ENCODE measurements around the gene CBLIF.
"Not testable (repeated sequence)": the region's sequence is repeated elsewhere in the genome, so short reads cannot be mapped to it uniquely, and the experiment has no call there.

The CBLIF gene

DNA sequence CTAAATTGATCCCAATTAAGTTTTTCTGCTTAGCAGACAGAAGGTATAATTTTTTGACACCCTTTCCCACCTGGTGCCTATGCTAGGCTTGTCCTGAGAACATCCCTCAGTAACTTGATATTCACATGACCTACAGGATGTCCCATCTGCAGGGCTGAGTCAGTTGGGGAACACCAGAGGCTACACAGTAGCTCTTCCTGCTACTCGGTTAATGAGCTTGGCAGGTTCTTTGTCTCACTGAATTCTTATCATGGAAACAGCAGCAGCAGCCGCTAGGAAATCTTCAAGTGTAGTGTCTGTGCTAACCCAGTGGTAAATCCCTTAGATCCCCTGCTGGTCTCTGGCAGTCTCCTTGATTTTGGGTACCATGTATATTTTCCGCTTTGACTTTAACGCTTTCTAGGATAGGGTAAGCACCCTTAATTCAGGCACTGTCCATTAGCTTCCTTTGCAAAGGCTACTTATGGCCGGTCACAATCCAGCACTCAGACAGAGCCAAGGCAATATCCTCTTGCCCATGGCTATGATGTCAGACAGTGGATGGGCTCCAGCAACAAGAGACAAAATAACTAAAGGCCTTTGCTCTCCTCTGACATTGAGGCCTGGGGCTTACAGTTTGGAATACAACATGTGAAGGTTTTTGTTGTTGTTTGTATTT, 43.2 kb downstream of the CBLIF start:
- DNase-seq (ENCODE audit: extremely low spot score, insufficient read length, low read depth), result no peak
- no peak for FAIRE-seq

DNA sequence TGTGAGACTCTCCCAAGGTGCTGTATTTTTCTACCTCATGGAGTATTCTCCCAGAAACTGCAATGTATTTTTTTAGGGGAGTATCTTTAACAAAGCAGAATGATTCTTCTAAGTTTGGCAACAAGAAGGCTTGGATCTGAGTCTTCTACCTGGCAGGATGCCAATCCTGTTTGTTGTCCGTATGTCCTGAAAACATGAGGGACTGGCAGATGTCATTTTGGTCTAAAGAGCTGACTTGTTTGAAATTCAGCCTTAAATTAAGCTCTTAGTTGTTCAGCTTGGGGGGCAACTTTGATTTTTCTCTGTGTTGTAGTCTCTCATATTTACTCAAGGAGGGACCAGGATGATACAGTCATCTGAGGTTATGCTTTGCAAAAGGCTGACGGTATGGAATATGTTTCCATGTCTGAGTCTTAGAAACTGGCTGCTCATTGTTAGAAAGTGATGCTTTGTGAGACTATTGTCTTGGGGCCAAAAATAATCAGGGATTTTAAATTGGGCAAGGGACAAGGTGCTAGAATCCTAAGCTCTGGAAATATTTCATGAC, 44.1 kb downstream of the CBLIF start:
- FAIRE-seq (no peak), DNase-seq (ENCODE audit: extremely low spot score, insufficient read length, low read depth) (no peak)

DNA sequence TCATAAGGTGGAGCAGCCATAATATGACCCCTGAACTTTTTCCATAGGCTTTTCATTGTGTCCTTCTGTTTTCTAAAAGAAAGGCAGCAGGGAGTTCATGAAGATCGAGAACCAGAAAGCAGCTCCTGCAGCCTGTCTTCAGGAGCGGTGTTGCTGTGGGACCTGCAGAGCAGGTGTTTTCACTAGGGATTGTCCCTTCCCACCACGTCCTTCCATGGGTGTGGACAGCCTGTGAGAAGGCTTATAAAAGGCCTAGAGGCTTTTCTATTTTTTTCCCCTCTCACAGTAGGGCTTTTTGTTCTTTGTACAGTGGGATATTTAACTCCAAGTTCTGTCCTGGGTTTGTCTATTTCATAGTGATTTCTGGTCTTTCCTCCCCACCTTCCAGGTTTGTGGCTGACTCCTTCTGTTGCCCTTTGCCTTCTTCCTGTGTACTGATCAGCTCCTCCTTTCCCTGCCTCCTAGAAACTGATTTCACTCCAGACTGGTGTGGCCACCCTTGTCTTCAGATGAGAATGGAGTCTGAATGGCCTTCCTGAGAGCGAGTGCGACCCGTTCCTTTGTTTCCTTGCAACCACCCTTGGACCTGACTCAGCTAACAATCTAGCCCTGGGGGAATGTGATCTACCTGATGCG, 44.8 kb downstream of the CBLIF start:
- no peak for FAIRE-seq
- DNase-seq (ENCODE audit: extremely low spot score, insufficient read length, low read depth), result no peak

GRCh38 chr11:59794417-59794816, 50.9 kb downstream of the CBLIF start:
- FAIRE-seq, result no peak
- no peak for DNase-seq (ENCODE audit: extremely low spot score, insufficient read length, low read depth)

DNA sequence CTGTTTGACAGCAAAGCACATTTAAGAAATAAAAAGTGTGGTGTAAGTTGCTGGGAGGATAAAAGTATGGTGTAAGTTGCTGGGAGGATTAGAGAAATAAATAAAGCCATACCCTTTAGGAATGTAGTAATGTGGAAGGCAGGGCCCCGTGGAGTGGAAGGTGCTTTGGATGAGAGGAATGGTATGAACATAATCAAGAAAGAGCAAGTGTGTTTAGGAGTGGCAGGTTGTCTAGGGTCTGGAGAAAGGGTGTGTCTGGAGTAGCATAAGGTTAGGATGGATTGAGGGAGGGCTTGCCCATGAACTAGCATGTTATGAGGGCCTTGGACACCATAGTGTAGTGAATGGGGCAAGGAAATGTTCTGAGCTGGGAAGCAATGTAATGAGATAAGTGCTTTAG, 52.8 kb downstream of the CBLIF start:
- DNase-seq (ENCODE audit: extremely low spot score, insufficient read length, low read depth), result no peak

DNA sequence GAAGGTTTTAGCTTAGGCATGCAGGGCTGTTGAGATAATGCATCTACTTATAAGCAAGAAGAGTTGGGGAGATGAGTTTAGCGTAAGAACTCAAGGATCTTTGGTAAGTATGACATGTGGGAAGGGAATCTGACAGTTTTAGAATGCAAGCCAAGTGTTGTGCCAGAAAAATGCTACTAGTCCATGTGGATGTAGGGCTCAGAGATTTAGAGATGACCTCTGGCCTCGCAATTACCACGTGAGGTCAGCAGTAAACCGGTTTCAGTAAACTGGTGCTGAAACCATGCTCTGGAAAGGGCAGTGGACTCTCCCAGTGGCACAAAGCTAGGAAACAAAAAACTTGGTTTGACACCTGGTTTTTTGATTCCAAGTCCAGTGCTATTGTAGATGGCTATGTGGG, 53.7 kb downstream of the CBLIF start:
- no peak for FAIRE-seq
- DNase-seq (ENCODE audit: extremely low spot score, insufficient read length, low read depth), result no peak

More for the DNA sequence above, 52.8 kb downstream of the CBLIF start:
- FAIRE-seq, result no peak

DNA sequence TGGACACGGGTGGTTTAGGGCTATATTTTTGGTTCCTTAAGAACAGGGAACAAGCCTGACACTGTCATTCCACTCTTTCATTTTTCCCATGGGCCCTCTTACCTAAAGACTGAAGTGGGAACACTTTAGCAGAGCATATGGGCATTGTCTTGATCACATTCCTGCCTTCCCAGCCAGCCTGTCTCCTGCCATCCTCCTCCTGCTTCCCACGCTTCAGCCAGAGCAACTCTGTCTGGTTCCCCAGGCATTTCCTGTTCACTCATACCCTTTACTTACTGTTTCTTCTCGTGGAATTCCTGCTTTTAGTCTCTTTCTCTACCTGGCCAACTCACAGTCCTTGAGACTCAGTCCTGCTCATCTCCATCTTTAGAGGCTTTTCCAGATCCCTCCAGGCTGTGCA, 57.5 kb downstream of the CBLIF start:
- FAIRE-seq, result no peak

DNA sequence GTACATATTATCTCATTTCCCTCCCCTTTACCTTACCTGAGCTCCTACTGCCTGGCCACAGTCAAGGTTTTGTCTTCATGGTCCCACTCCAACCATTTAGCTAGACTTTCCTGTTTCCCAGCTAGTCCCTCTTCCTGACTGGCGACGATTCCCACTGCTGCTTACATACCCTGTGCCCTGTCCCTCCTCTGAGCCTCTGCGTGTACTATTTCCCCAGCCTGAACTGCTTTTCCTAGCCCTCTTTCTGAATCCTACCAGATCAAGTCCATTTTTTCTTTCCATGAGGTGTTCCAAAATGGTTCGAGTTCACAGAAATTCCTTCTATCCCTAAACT, 58.1 kb downstream of the CBLIF start:
- FAIRE-seq (no peak), DNase-seq (ENCODE audit: extremely low spot score, insufficient read length, low read depth) (no peak)

More for the DNA sequence above, 57.5 kb downstream of the CBLIF start:
- no peak for DNase-seq (ENCODE audit: extremely low spot score, insufficient read length, low read depth)

DNA sequence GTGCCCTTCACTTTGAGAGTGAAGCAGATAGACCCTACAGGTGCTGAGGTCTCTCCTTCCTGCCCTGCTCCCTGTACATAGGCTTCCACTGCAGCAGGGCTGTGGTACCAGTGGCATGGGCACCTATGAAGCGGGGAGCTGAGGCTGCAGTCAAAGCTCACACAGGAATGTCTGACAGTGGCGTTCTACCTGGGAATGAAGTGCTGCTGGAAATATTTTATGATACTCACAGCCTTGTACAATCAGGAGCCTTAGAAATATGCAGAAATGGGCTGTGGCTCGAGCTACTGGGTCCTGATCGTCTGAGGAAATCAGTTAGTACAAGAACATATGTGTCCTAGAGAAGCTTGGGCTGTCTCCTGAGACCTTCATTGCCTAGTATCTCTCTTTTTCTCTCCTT, 59.5 kb downstream of the CBLIF start:
- FAIRE-seq, result no peak

DNA sequence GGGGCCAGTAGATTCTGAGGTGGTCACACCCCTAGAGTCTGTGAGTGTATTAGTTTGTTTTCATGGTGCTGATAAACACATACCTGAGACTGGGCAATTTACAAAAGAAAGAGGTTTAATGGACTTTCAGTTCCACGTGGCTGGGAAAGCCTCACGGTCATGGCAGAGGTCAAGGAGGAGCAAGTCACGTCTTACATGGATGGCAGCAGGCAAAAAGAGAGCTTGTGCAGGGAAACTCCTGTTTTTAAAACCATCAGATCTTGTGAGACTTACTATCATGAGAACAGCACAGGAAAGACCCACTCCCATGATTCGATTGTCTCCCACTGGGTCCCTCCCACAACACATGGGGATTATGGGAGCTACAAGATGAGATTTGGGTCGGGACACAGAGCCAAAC, 60.9 kb downstream of the CBLIF start:
- FAIRE-seq; DNase-seq (ENCODE audit: extremely low spot score, insufficient read length, low read depth): not testable (repeated sequence)

More for the DNA sequence above, 59.5 kb downstream of the CBLIF start:
- DNase-seq (ENCODE audit: extremely low spot score, insufficient read length, low read depth), result no peak

GRCh38 chr11:59783632-59784090, 61.6 kb downstream of the CBLIF start:
- DNase-seq (ENCODE audit: extremely low spot score, insufficient read length, low read depth) (no peak), FAIRE-seq (no peak)

GRCh38 chr11:59782080-59782479, 63.2 kb downstream of the CBLIF start:
- FAIRE-seq (no peak), DNase-seq (ENCODE audit: extremely low spot score, insufficient read length, low read depth) (no peak)

GRCh38 chr11:59779487-59779886, 65.8 kb downstream of the CBLIF start:
- no peak for DNase-seq (ENCODE audit: extremely low spot score, insufficient read length, low read depth)
- no peak for FAIRE-seq

All from GM18507 (cell line).